ENCODE measurements around the gene KCNJ6.

The KCNJ6 gene

DNA sequence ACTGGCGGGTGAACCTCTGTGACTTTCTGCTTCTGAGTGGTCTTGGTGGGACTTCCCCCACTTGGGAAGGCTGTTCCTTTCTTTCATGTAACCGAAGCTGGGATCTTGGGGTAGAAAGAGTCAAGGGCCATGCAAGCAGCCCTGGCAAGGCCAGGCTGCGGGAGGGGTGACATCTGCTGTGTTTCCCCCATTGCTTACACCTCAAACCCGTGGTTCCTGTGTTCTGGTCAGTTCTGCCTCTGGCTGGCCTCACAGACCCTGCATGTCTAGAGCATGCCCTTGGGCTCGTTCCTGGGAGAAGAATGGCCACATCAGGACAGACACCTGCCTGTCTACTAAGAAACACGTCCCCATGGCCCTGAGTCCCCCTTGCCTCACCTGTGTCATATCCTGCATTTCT is 341.9 kb downstream of the KCNJ6 start:
- TF ChIP-seq BHLHE40 (IDR thresholded peaks at IDR 0.05; ENCODE audit: borderline replicate concordance) (no peak), FOXM1 (IDR thresholded peaks at IDR 0.05; ENCODE audit: borderline replicate concordance) (no peak), SP1 (IDR thresholded peaks at IDR 0.05) (no peak), ARNT (IDR thresholded peaks at IDR 0.05) (no peak), L3MBTL2 (conservative IDR thresholded peaks at IDR 0.05) (no peak), ELF4 (IDR thresholded peaks at IDR 0.05) (no peak), CTBP1 (IDR thresholded peaks at IDR 0.05; ENCODE audit: borderline replicate concordance) (no peak), SUZ12 (IDR thresholded peaks at IDR 0.05) (no peak), FOXA1 (IDR thresholded peaks at IDR 0.05) (no peak), ZNF384 (IDR thresholded peaks at IDR 0.05) (no peak), HDGF (IDR thresholded peaks at IDR 0.05; ENCODE audit: borderline replicate concordance) (no peak), TARDBP (IDR thresholded peaks at IDR 0.05) (no peak), FOXK2 (IDR thresholded peaks at IDR 0.05) (no peak), NFRKB (IDR thresholded peaks at IDR 0.05) (no peak)
- TF ChIP-seq, protein P1, sequence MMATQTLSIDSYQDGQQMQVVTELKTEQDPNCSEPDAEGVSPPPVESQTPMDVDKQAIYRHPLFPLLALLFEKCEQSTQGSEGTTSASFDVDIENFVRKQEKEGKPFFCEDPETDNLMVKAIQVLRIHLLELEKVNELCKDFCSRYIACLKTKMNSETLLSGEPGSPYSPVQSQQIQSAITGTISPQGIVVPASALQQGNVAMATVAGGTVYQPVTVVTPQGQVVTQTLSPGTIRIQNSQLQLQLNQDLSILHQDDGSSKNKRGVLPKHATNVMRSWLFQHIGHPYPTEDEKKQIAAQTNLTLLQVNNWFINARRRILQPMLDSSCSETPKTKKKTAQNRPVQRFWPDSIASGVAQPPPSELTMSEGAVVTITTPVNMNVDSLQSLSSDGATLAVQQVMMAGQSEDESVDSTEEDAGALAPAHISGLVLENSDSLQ (IDR thresholded peaks at IDR 0.05): no peak
- POLR2A ChIA-PET: interaction anchor here (2.1 kb wide), 1 partner anchor 10 kb away, joined by 12 read pairs; no protein-coding TSS in a partner anchor
- DNase-seq (ENCODE audit: extremely low spot score): no peak
- CTCF ChIA-PET: no interaction called here

DNA sequence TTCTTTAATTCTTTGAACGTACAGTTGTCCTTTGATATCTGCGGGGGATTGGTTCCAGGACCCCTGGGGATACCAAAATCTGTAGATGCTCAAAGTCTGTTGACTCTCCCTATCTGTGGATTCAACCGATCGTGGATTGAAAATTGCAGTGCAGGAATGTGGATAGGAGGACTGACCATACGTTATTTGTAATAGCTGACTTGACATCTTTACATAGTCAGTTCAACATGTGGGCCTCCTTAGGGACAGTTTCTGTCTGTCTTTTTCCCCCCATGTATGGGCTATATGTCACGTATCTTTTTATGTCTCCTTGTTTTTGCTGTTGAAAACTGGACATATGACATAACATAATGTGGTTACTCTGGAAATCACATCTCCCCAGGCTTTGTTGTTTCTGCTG is 344.8 kb downstream of the KCNJ6 start:
- no peak for DNase-seq (ENCODE audit: extremely low spot score)
- TF ChIP-seq SUZ12 (IDR thresholded peaks at IDR 0.05) (no peak), ELF4 (IDR thresholded peaks at IDR 0.05) (no peak)
- TF ChIP-seq, protein P1 (IDR thresholded peaks at IDR 0.05): no peak
- POLR2A ChIA-PET: no interaction called here
- CTCF ChIA-PET: no interaction called here

DNA sequence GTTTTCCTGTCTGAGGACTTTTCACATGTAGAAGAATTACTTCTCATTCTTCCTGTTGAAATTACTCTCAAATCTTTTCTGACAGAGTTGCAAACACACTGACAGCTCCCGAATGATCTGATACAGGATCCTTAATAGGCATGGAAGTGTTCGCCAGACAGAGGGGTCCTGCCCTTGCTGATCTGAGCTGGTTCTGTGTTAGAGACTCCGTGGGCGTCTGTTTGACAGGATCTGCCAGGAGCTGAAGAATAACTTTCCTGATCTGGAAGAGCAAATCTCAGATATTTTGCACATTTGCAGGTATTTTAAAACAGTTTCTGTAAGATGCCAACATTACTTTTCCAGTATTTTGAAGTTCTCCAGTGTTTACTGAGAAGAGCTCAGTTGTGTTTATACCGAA is 347.3 kb downstream of the KCNJ6 start:
- POLR2A ChIA-PET: no interaction called here
- CTCF ChIA-PET: no interaction called here
- TF ChIP-seq HDGF (IDR thresholded peaks at IDR 0.05; ENCODE audit: borderline replicate concordance): no peak
- no peak for TF ChIP-seq CTBP1 (IDR thresholded peaks at IDR 0.05; ENCODE audit: borderline replicate concordance)
- no peak for TF ChIP-seq FOXM1 (IDR thresholded peaks at IDR 0.05; ENCODE audit: borderline replicate concordance)
- TF ChIP-seq LEF1 (IDR thresholded peaks at IDR 0.05; ENCODE audit: borderline replicate concordance): no peak
- TF ChIP-seq L3MBTL2 (conservative IDR thresholded peaks at IDR 0.05): no peak
- no peak for TF ChIP-seq BHLHE40 (IDR thresholded peaks at IDR 0.05; ENCODE audit: borderline replicate concordance)
- TF ChIP-seq ARNT (IDR thresholded peaks at IDR 0.05): no peak
- TF ChIP-seq ZNF384 (IDR thresholded peaks at IDR 0.05): no peak
- TF ChIP-seq FOXK2 (IDR thresholded peaks at IDR 0.05): no peak
- no peak for TF ChIP-seq TARDBP (IDR thresholded peaks at IDR 0.05)
- no peak for TF ChIP-seq ELF4 (IDR thresholded peaks at IDR 0.05)
- TF ChIP-seq, protein P1 (IDR thresholded peaks at IDR 0.05): no peak
- TF ChIP-seq SP1 (IDR thresholded peaks at IDR 0.05): no peak
- TF ChIP-seq SUZ12 (IDR thresholded peaks at IDR 0.05): no peak
- no peak for TF ChIP-seq FOXA1 (IDR thresholded peaks at IDR 0.05)
- TF ChIP-seq NFRKB (IDR thresholded peaks at IDR 0.05): no peak
- DNase-seq (ENCODE audit: extremely low spot score): no peak

DNA sequence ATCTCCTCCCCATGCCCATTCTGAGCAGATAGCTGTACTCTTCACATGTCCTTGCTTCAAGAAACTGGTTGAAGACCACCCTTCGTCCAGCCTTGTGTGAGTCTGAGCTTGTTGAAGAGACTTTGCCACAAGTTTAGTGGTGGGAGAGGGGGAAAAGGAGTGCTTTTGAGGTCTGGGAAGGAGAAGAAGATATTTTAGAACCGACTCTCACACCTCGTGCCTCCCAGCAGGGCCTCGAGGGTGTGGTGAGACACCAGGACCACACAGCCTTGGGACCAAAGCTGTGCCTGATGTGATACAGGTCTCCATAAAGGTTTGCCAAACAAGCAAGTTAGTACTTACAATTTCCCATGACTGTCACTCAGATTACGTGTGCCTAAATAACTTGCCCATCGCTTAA is 347.8 kb downstream of the KCNJ6 start:
- POLR2A ChIA-PET: no interaction called here
- no peak for DNase-seq (ENCODE audit: extremely low spot score)
- CTCF ChIA-PET: no interaction called here
- TF ChIP-seq SP1 (IDR thresholded peaks at IDR 0.05): no peak
- TF ChIP-seq ARNT (IDR thresholded peaks at IDR 0.05): no peak
- no peak for TF ChIP-seq L3MBTL2 (conservative IDR thresholded peaks at IDR 0.05)
- TF ChIP-seq FOXA1 (IDR thresholded peaks at IDR 0.05): no peak
- no peak for TF ChIP-seq ZNF384 (IDR thresholded peaks at IDR 0.05)
- TF ChIP-seq LEF1 (IDR thresholded peaks at IDR 0.05; ENCODE audit: borderline replicate concordance): no peak
- no peak for TF ChIP-seq FOXK2 (IDR thresholded peaks at IDR 0.05)

DNA sequence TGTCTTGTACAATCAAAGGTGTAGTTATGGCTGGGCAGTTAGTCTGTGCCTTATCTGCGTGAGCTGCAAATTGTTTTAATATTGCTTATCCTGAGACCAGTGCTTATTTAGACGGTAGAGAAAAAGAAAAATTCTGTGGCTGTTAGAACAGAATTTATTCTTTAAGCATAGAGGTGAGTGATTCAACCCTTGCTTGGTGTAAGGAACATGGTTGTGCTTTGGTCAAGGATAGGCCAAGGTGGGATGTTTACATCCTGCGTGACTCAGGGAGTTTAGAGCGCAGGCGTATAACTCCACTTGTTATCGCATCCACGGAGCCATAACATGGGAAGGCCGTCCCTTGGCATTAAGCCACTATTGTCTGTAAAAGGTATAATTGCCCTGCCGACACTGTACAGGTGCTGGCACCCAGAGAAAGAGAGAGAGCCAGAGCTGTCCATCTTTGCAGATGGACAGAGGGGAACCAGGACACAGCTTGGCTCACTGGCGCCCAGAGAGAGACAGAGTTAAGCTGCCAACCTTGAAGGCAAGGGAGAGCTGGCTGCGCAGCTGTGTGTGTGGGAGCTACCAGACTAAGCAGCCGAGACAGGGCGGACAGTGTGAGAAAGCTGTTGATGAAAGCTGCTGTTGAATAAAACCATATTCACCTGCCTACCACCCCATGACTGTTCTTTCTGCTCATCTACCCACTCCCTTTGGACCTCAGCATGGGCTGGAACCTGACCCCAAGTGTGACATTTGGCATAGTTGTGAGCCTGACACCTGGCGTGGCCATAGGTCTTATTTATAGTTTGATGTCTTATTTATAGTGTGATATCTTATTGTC is 349.3 kb downstream of the KCNJ6 start:
- CTCF ChIA-PET: no interaction called here
- no peak for TF ChIP-seq TARDBP (IDR thresholded peaks at IDR 0.05)
- TF ChIP-seq SP1 (IDR thresholded peaks at IDR 0.05): no peak
- no peak for TF ChIP-seq NFRKB (IDR thresholded peaks at IDR 0.05)
- TF ChIP-seq FOXA1 (IDR thresholded peaks at IDR 0.05): no peak
- POLR2A ChIA-PET: no interaction called here
- DNase-seq (ENCODE audit: extremely low spot score): no peak

DNA sequence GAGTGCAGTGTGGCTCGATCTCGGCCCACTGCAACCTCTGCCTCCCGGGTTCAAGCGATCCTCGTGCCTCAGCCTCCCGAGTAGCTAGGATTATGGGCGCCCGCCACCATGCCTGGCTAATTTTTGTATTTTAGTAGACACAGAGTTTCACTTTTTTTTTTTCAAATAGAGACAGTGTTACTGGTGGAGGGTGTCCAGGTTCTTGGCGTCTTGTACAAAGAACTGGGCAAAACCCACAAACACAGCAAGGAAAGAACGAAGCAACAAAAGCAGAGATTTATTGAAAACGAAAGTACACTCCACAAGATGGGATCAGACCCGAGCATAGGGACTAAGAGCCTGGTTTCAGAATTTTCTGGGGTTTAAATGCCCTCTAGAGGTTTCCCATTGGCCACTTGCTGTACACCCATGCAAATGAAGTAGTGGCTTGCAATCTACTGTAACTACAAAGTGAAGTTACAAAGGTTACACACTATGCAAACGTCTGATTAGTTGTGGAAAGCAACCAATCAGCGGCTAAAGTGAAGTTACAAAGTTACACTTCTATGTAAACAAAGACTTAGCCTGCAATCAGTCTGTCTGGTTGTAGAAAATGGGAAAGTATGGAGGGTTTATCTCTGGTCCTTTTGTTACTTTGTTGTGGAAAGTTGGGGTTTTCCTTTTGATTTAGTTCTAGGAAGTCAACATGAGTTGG is 350.6 kb downstream of the KCNJ6 start:
- TF ChIP-seq ARNT (IDR thresholded peaks at IDR 0.05): no peak
- TF ChIP-seq FOXM1 (IDR thresholded peaks at IDR 0.05; ENCODE audit: borderline replicate concordance): no peak
- no peak for TF ChIP-seq HDGF (IDR thresholded peaks at IDR 0.05; ENCODE audit: borderline replicate concordance)
- TF ChIP-seq BHLHE40 (IDR thresholded peaks at IDR 0.05; ENCODE audit: borderline replicate concordance): no peak
- TF ChIP-seq, protein P1 (IDR thresholded peaks at IDR 0.05): no peak
- POLR2A ChIA-PET: interaction anchor here (2.7 kb wide), 1 partner anchor 12 kb away, joined by 30 read pairs; no protein-coding TSS in a partner anchor
- no peak for DNase-seq (ENCODE audit: extremely low spot score)
- CTCF ChIA-PET: no interaction called here

Data from HEK293T (cell line).